B cell (primary cell): Measurements from ENCODE around the gene NAT14. TPM values are rescaled to one million over a fixed set of nuclear protein-coding genes. Genes with fewer than 3 reads are reported as not detected.

ENCODE experiments used
- ATAC-seq: fragments of 200-7000 bp; cut with Tn5 transposase; one replicate; pipeline ENCODE4 v1.10.0; 2021; ENCODE audit warnings: low read depth, mild to moderate bottlenecking, moderate number of reproducible peaks, moderate library complexity
- CTCF ChIA-PET: fragments of 350-600 bp; sonication (Branson Sonifier 250); formaldehyde crosslinking; loops from one replicate; lab custom pipeline; 2021; ENCODE audit warnings: antibody characterized with exemption, inconsistent platforms; lab: Charles Lee
- POLR2A ChIA-PET: fragments of 350-600 bp; sonication (Branson Sonifier 250); formaldehyde crosslinking; loops from one replicate; lab custom pipeline; 2021; ENCODE audit warnings: antibody characterized with exemption; lab: Charles Lee
- DNase-seq: peaks from one replicate; pipeline ENCODE4 v3.0.0; 2013
- H2AFZ ChIP-seq: 2 replicates; pipeline ENCODE4 v1.6.1; 2012; ENCODE audit warnings: mild to moderate bottlenecking, low read depth, low read length; ENCODE audit not compliant: insufficient read depth, poor library complexity, severe bottlenecking
- H3K27ac ChIP-seq, 2 donors: 1 replicate in 1 of 2; 2 replicates in 1 of 2; pipeline ENCODE4 v1.5.1; 2012 to 2013; ENCODE audit warnings: low read length in 2 of 2, mild to moderate bottlenecking in 2 of 2, moderate library complexity in 1 of 2
- H3K27me3 ChIP-seq, 4 experiments: fragments of 200-600 bp in 1 of 4; sonication (generic) in 1 of 4; replicated peaks in 1 of 4; 1 replicate in 2 of 4; 2 replicates in 2 of 4; pipeline versions ENCODE4 v1.6.1 to v1.7.0; 2013 to 2016; ENCODE audit warnings: low read length in 3 of 4, mild to moderate bottlenecking in 2 of 4, mixed read lengths in 1 of 4, moderate library complexity in 1 of 4; ENCODE audit not compliant: insufficient read depth in 4 of 4, control insufficient read depth in 3 of 4; ENCODE audit errors: control extremely low read depth in 1 of 4
- H3K36me3 ChIP-seq, 2 experiments: replicated peaks in 1 of 2; 1 replicate in 1 of 2; 2 replicates in 1 of 2; pipeline versions ENCODE4 v1.6.1 to v1.7.1; 2013; ENCODE audit warnings: low read length in 1 of 2; ENCODE audit not compliant: insufficient read depth in 2 of 2, control insufficient read depth in 1 of 2; ENCODE audit errors: control extremely low read depth in 1 of 2, extremely low read depth in 1 of 2
- H3K4me1 ChIP-seq, 2 donors: fragments of 200-600 bp in 1 of 2; sonication (generic) in 1 of 2; 1 replicate in 1 of 2; 2 replicates in 1 of 2; pipeline versions ENCODE4 v1.5.1 to v1.6.1; 2013 to 2017; ENCODE audit warnings: low read length in 2 of 2; ENCODE audit not compliant: control insufficient read depth in 2 of 2, insufficient read depth in 2 of 2
- H3K4me2 ChIP-seq: replicated peaks from 2 replicates; pipeline ENCODE3; 2012; ENCODE audit warnings: mild to moderate bottlenecking, low read depth, low read length; ENCODE audit not compliant: poor library complexity, severe bottlenecking
- H3K4me3 ChIP-seq, 5 experiments: fragments of 200-600 bp in 1 of 5; sonication (generic) in 1 of 5; 1 replicate in 3 of 5; 2 replicates in 2 of 5; pipeline versions ENCODE4 v1.5.1 to v1.7.0; 2011 to 2016; ENCODE audit warnings: low read length in 4 of 5, mild to moderate bottlenecking in 4 of 5, low read depth in 2 of 5, control low read depth in 1 of 5, moderate library complexity in 1 of 5; ENCODE audit not compliant: insufficient read depth in 1 of 5; ENCODE audit errors: control extremely low read depth in 1 of 5, extremely low read depth in 1 of 5
- H3K79me2 ChIP-seq: fragments of 200-600 bp; sonication (generic); one replicate; pipeline ENCODE4 v1.6.0; 2016; ENCODE audit warnings: low read length; ENCODE audit not compliant: control insufficient read depth, insufficient read depth
- H3K9ac ChIP-seq: fragments of 200-600 bp; sonication (generic); 2 replicates; pipeline ENCODE4 v1.6.1; 2017; ENCODE audit warnings: mild to moderate bottlenecking, low read length, moderate library complexity
- H3K9me3 ChIP-seq, 3 donors: one replicate each; pipeline versions ENCODE4 v1.6.1 to v1.7.1; 2013; ENCODE audit warnings: low read length in 2 of 3; ENCODE audit not compliant: control insufficient read depth in 2 of 3, insufficient read depth in 1 of 3; ENCODE audit errors: control extremely low read depth in 1 of 3
- H4K20me1 ChIP-seq: 2 replicates; pipeline ENCODE4 v1.6.0; 2012; ENCODE audit warnings: mild to moderate bottlenecking, low read length; ENCODE audit not compliant: insufficient read depth, control insufficient read depth, poor library complexity, severe bottlenecking
- H3K27ac Mint-ChIP-seq: one replicate; pipeline ENCODE4 v1.8.0; 2021; ENCODE audit warnings: mixed read lengths
- H3K27me3 Mint-ChIP-seq: one replicate; pipeline ENCODE4 v1.8.0; 2021; ENCODE audit warnings: mixed read lengths
- H3K4me1 Mint-ChIP-seq: one replicate; pipeline ENCODE4 v1.8.0; 2021; ENCODE audit warnings: mixed read lengths
- H3K4me3 Mint-ChIP-seq: one replicate; pipeline ENCODE4 v1.8.0; 2021; ENCODE audit warnings: mixed read lengths
- H3K9me3 Mint-ChIP-seq: one replicate; pipeline ENCODE4 v1.8.0; 2022; ENCODE audit warnings: mixed read lengths; ENCODE audit not compliant: insufficient read depth
- EZH2 ChIP-seq: IDR thresholded peaks from 2 replicates; pipeline ENCODE4 v1.6.1; 2012; ENCODE audit warnings: borderline replicate concordance, low read depth, mild to moderate bottlenecking, moderate library complexity, low read length; ENCODE audit not compliant: insufficient read depth, poor library complexity, severe bottlenecking
- WGBS: methylation state at CpG from one replicate; pipeline ENCODE4 v1.1.5; 2013; ENCODE audit warnings: missing lambda C conversion rate; ENCODE audit not compliant: insufficient coverage; 5-methylcytosine and 5-hydroxymethylcytosine counted together
- intact Hi-C: fragments of 100-400 bp; cut with micrococcal nuclease; formaldehyde crosslinking; loops from one replicate; pipeline ENCODE4 v1.10.0; 2022
- polyA plus RNA-seq: library from polyadenylated mRNA; depleted of rRNA; stranded (reverse); fragments of >200 nt; gene quantifications from 2 replicates; pipeline ENCODE4 v1.2.3, GENCODE V29; 2012
- total RNA-seq, 2 donors: library from RNA; stranded (reverse); fragments of 120-200 nt in 1 of 2; gene quantifications; 1 replicate in 1 of 2; 2 replicates in 1 of 2; pipeline versions ENCODE4 v1.2.3 to v1.2.4, GENCODE V29; 2013 to 2022
- TF ChIP-seq, protein P1 (sequence below): fragments of 200-600 bp; IDR thresholded peaks from one replicate; pipeline ENCODE4 v1.8.0; 2022; ENCODE audit warnings: antibody characterized with exemption, mild to moderate bottlenecking

The NAT14 gene
- total and polyA plus RNA-seq, 2 donors (not counting 1 experiment from before 2014, with no cell fraction given): 10.7 to 15.1 TPM

- no peak for DNase-seq
- peaks cover 6% of the 10 kb centered on the region for H3K79me2 ChIP-seq
- no peak overlapping the region for H3K9ac ChIP-seq
- H3K4me2 ChIP-seq: no peak overlapping the region
- no peak overlapping the region for H3K27ac ChIP-seq
- TF ChIP-seq, protein P1, sequence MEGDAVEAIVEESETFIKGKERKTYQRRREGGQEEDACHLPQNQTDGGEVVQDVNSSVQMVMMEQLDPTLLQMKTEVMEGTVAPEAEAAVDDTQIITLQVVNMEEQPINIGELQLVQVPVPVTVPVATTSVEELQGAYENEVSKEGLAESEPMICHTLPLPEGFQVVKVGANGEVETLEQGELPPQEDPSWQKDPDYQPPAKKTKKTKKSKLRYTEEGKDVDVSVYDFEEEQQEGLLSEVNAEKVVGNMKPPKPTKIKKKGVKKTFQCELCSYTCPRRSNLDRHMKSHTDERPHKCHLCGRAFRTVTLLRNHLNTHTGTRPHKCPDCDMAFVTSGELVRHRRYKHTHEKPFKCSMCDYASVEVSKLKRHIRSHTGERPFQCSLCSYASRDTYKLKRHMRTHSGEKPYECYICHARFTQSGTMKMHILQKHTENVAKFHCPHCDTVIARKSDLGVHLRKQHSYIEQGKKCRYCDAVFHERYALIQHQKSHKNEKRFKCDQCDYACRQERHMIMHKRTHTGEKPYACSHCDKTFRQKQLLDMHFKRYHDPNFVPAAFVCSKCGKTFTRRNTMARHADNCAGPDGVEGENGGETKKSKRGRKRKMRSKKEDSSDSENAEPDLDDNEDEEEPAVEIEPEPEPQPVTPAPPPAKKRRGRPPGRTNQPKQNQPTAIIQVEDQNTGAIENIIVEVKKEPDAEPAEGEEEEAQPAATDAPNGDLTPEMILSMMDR: no peak
- TF ChIP-seq EZH2: no peak
- H3K4me1 ChIP-seq: peaks cover 4 to 16% of the 10 kb centered on the region in 2 donors
- H3K4me3 ChIP-seq: no peak overlapping the region
- Mint-ChIP-seq H3K27ac (no peak overlapping the region), H3K4me3 (peak overlapping the region; percentile 57), H3K9me3 (no peaks in the 10 kb centered on the region), H3K27me3 (no peaks in the 10 kb centered on the region), H3K4me1 (peaks cover 16% of the 10 kb centered on the region)
- H4K20me1 ChIP-seq: no peaks in the 10 kb centered on the region
- no peak for ATAC-seq
- no peak overlapping the region for H2AFZ ChIP-seq
- H3K36me3 ChIP-seq: no peaks in the 10 kb centered on the region
- WGBS: 90% methylated on average over 7 of the region's 9 CpGs
- intact Hi-C loops: loop anchor here (2.0 to 5.0 kb wide), 4 partner anchors 26 to 200 kb away; partner anchors contain the start of genes ISOC2 and ZNF628
- H3K9me3 ChIP-seq: no peaks in the 10 kb centered on the region
- CTCF ChIA-PET: interaction anchor here (1.0 to 2.0 kb wide), 2 partner anchors 14 to 131 kb away, joined by 3 to 5 read pairs; no protein-coding TSS in a partner anchor
- no peaks in the 10 kb centered on the region for H3K27me3 ChIP-seq
- POLR2A ChIA-PET: no interaction called here
These were observed 17.4 kb downstream of the NAT14 start for GRCh38 chr19:55502197-55502952.

- no peaks in the 10 kb centered on the region for H3K9me3 Mint-ChIP-seq
- peak overlapping the region in 4 of 5 experiments; percentile 67 to 71 (median 69) for H3K4me3 ChIP-seq
- peak overlapping the region; percentile 64 for H3K9ac ChIP-seq
- H4K20me1 ChIP-seq: no peaks in the 10 kb centered on the region
- peak overlapping the region; percentile 93 for H3K4me3 Mint-ChIP-seq
- peaks cover 6% of the 10 kb centered on the region for H3K79me2 ChIP-seq
- ATAC-seq (no peak), DNase-seq (peak; percentile 54)
- peaks cover 16% of the 10 kb centered on the region for H3K4me1 Mint-ChIP-seq
- peak overlapping the region; percentile 86 for H3K4me2 ChIP-seq
- H3K27me3 Mint-ChIP-seq: no peaks in the 10 kb centered on the region
- ChIA-PET CTCF (interaction anchor here (0.7 to 2.7 kb wide), 33 partner anchors 9 to 414 kb away, joined by 3 to 133 read pairs (median 7); partner anchors contain the start of genes ISOC2, KMT5C, NAT14 and PPP6R1), POLR2A (interaction anchor here (0.6 kb wide), 1 partner anchor 524 kb away, joined by 5 read pairs; no protein-coding TSS in a partner anchor)
- no peaks in the 10 kb centered on the region for H3K36me3 ChIP-seq
- H2AFZ ChIP-seq: peak overlapping the region; percentile 93
- H3K4me1 ChIP-seq: peaks cover 4 to 16% of the 10 kb centered on the region in 2 donors
- 77% methylated on average over 17 of the region's 17 CpGs for WGBS
- no peak for TF ChIP-seq EZH2
- TF ChIP-seq, protein P1: no peak
- H3K27ac ChIP-seq: peak overlapping the region; percentile 91 to 94
- intact Hi-C loops: loop anchor here (2.0 to 5.0 kb wide), 4 partner anchors 26 to 201 kb away; partner anchors contain the start of genes ISOC2 and ZNF628
- H3K9me3 ChIP-seq: no peaks in the 10 kb centered on the region
- no peaks in the 10 kb centered on the region for H3K27me3 ChIP-seq
- peak overlapping the region; percentile 94 for H3K27ac Mint-ChIP-seq
These were observed 18.1 kb downstream of the NAT14 start for GRCh38 chr19:55503157-55503501.
